ENCODE measurements around the gene ANKRD34A.
"Not testable (repeated sequence)": the region's sequence is repeated elsewhere in the genome, so short reads cannot be mapped to it uniquely, and the experiment has no call there.

The ANKRD34A gene

DNA sequence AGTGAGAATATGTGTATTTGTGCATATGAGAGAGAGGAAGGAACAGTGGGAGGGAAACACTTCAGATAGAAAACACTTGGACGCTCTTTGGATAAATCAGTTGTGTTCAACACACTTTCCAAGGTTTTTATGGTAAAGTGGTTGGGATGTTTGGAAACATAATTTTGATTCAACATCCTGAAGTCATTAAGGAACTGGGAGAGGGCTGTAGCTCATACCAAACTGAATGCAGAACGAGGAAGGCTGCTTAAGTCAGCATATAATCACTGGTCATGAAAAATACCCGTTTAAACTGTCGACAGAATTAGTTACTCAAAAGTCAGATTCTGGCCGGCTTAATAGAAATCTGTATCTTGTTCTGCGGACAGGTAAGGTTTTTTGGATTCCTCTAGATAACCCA, 21.5 kb downstream of the ANKRD34A start:
- DNase-seq: no peak

DNA sequence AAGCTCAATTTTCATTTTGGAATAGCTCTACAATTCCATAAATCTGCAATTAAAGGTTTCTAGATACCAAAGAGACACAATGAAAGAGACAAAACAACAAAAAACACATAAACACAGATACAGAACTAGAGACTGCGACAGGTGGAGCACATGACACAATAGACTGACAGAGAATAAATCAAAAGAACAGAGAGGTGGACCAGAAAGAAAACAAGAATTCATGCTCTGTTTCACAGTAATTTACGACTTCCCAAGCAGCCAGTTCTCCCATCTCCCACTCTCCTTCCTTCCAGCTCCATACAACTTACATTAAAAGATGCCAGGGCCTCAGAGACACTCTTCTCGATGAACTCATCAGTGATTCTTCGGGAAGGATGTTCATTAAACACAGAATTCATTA, 22.0 kb downstream of the ANKRD34A start:
- DNase-seq: no peak

DNA sequence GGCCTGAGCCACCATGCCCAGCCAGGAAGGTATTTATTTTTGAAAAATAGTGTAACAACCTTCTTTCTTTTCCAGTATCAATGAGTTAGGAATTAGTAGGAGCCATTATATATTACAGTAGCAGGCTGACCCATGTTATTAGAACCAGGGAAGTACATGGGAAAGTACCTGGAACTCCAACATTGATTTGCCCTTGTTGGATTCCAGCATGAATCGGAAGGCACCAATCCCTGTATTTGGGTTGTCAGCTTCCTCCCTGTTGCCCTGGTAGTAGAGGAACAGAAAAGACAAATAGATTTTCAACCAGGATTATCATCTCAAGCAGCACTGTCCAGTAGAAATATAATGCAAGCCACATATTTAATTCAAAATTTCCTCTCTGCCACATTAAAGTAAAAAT, 26.9 kb downstream of the ANKRD34A start:
- DNase-seq: no peak

DNA sequence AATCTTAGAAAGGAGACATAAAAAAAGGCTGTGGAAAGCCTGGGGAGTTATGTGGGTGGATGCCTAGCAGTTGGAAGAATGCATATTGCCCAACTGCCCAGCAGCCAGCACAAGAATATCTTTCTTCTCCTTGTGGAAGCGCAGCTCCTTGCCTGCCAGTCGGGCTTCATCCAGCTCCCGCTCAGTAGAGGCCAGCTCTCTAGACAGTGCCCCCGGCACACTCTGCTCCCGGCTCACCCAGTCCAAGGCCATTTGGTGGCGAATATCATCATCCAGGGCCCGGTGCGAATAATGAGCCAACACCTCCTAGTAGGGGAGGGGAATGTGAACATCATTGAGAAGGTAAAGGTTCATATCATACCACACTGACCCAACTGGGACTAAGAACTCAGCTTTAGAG, 28.1 kb downstream of the ANKRD34A start:
- no peak for DNase-seq

DNA sequence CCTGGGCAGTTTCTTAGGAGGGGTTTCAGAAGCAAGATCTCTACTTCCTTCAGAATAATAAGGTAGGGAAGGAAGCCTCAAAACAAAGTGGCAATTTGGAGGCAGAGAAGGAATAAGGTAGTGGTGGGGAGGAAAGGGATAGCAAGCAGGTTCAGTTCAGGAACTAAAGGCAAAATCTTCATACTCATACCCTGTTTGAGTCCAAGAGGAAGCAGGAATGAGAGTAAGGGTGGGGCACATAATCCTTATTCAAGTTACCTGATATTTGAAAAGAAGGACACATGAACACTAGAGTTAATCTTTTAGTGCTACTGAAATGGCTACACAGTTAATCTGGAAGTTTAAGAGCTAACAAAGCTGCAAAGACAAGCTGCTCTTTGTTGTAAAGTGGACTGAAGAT, 28.7 kb downstream of the ANKRD34A start:
- no peak for DNase-seq

DNA sequence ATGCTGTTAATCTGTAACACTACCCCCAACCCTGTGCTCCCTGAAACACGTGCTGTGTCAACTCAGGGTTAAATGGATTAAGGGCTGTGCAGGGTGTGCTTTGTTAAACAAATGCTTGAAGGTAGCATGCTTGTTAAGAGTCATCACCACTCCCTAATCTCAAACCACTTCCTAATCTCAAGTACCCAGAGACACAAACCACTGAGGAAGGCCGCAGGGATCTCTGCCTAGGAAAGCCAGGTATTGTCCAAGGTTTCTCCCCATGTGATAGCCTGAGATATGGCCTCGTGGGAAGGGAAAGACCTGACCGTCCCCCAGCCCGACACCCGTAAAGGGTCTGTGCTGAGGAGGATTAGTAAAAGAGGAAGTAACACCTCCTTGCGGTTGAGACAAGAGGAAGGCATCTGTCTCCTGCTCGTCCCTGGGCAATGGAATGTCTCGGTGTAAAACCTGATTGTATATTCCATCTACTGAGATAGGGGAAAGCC, 31.8 kb downstream of the ANKRD34A start:
- DNase-seq: peak; percentile 36

DNA sequence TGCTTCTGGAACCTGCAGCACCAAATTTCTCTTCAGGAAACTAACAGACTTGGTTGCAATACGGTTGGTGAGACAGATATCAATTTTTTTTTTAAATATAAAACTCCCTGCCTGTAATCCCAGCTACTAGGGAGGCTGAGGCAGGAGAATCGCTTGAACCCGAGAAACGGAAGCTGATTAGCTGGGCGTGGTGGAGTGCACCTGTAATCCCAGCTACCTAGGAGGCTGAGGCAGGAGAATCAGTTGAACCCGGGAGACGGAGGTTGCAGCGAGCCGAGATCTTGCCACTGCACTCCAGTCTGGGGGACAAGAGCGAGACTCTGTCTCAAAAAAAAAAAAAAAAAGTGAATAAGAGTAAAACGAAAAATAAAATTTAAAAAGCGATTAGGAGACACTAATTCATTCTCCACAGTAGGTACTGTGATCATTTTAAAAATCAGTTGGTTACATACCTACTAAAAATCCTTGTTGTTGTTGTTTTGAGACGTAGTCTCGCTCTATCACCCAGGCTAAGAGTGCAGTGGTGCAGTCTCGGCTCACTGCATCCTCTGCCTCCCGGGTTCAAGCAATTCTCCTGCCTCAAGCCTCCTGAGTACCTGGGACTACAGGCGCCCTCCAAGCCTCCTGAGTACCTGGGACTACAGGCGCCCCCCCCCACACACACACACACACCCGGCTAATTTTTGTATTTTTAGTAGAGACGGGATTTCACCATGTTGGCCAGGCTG, 36.3 kb downstream of the ANKRD34A start:
- DNase-seq: no peak

DNA sequence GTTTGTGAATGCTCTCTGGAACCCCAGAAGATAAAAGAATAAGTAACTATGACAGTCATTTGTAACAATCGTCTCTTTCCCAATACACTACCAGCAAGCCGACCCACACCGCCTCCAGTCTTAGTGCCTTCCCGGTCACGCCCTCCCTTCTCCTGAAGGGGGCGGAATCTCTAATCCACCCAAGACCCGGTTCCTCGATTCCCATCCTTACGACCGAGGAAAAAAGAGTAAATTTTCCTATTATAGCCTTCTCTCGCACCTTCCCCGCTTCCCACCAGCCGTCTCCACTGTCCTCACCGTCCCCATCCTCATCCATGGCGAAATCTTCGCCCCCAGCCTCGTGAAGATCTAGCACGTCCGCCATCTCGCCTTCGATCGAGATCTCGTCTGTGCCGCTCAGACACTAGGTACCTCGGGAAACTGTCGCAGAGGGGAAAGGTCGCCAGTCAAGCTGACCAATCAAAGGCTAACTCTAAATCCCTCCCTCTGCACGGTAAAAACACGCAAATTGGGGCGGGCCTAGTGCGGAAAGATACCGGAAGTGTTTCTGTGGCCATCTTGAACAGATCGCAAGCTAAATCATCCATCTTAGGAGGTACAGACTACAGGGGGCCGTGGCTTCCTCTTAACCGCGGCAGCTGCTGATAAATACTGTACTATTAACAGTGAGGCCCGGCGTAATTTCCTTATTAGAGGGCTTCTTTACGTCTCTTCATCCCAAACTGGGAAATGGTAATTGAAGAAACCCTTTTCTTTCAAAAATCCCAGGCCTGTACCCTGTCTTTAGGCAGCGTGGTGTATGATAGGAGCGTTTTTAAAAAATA, 37.1 kb downstream of the ANKRD34A start, which contains the start of gene RBM8A:
RBM8A (minus strand) TSS at position 422 of the 824 bp plus-strand sequence; CDS start at position 364, 58 bp downstream.
- peak; percentile 97 for DNase-seq

DNA sequence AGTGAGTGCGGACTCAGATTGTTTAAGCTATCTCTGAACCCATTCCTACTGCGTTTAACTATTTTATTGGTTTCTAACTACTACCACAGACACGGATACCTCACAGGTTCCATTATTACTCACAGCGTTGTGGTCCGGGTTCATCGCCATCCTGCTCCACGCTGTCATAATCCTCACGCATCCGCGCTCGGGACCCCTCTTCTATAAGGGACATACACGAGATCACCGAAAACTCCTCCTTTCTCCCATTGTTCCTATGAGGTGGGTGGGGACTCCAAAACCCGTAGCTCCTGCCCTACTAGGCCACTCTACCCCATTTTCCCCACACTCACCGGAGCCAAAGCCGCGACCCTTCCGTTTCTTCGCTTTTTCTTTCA, 37.7 kb downstream of the ANKRD34A start:
- DNase-seq: no peak

DNA sequence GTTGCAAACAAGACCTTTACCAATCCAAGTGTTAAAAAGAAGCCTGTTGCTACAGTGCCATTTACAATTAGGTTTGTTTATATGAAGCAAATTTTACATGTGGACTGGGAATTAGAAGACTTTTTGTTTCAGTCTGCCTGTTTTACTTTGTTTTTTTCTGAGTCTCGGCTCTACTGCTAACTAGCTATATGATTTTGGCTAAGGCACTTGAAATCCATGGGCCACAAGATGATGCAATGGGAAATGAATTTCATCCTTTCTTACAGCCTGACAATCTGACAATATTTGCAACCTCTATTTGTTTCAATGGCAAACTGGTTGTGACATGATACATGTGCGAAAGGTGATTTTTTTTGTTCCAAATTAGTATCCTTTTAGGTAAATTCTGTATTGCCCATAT, 42.1 kb downstream of the ANKRD34A start:
- DNase-seq: no peak

DNA sequence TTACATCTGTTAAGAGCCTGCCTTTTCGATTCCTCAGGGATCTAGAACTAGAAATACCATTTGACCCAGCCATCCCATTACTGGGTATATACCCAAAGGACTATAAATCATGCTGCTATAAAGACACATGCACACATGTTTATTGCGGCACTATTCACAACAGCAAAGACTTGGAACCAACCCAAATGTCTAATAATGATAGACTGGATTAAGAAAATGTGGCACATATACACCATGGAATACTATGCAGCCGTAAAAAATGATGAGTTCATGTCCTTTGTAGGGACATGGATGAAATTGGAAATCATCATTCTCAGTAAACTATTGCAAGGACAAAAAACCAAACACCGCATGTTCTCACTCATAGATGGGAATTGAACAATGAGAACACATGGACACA, 44.1 kb downstream of the ANKRD34A start:
- not testable (repeated sequence) for DNase-seq

DNA sequence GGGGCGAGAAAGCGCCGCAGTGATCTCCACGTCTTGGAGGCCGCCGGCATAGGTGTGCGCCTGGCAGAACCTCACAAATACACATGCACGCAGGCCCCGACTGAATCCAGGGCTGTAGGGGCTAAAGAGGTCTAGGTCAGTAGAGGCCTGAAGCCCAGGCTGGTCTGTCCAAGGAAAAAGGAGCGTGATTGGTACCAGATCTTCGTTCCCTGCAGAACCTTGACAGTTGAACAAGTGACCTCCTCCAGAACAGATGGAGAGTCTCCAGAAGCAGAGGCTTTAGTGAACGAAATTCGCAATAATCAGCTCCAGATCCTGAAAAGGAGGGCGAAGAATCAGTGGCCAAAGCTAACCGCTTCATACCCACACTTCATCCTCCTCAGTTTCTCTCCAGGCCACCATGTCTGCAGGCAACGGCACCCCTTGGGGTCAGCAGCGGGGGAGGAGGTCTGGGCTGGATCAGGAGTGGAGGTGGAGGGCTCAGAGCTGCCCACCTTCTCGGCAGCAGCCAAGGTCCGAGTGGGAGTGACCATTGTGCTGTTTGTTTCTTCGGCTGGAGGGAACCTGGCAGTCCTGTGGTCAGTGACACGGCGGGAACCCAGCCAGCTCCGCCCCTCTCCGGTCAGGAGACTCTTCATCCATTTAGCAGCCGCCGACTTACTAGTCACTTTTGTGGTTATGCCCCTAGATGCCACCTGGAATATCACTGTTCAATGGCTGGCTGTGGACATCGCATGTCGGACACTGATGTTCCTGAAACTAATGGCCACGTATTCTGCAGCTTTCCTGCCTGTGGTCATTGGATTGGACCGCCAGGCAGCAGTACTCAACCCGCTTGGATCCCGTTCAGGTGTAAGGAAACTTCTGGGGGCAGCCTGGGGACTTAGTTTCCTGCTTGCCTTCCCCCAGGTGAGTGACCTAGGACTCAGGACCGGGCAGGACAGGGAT, 45.1 kb downstream of the ANKRD34A start:
- DNase-seq: no peak

DNA sequence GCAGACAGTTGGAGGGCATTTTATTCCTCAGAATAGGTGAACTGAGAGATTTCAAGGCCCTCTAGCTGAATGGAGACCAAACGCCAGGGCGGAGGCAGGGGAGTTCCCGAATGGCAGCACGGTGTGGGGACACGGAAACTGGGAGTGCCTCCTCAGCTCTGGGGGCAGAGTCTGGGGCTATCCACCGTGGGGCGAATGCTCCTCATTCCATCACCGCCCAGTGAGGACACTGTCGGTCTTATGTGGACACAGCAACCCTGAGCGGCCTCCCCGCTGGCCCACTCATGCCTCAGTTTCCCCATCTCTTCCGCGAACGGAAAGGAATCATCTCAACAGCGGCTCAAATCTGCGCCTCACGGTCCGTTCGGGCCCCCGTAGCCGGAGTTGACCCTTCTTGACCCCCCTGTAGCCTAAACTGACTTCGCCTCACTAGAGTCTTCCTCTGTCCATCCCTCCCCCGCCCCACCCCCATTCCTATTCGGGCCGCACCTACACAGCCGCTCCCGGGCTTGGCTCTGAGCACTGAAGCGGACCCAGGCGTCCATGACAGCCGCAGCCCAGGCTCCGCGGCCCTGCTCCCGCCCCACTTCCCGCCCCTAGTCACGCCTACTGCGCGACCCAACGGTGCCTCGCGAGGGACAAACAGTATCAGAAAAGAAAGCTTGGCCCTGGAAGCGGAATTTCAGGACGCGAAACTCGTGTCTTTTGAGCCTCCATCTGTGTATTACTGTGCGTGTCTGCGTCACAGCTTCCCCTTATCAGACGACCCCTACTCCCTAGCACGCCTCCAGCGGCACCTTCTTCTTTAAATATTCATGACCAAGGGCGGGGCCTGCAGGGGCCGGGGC, 46.0 kb downstream of the ANKRD34A start, which contains the start of gene PEX11B:
PEX11B (minus strand) TSS at position 574 of the 848 bp plus-strand sequence; CDS start at position 545, 29 bp downstream.
- DNase-seq: peak; percentile 95

DNA sequence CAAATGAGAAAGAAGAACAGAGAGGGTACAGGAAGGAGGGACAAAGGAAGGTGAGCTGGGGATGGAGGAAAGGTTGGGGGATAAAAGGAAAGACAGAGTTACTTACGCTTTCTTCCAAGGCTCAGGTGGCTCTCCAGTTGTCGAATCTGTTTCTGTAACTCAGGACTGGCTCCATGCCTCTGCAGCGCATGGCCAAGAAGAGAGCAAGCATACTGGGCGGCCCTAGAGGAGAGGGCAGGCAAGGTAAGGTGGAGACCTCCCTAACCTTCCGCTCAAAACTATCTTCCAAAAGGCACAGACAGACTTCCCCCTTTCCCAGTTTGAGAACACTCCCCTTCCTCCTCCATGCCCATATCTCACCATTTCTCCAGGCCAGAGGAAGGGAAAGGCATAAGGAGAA, 46.8 kb downstream of the ANKRD34A start:
- DNase-seq: no peak

DNA sequence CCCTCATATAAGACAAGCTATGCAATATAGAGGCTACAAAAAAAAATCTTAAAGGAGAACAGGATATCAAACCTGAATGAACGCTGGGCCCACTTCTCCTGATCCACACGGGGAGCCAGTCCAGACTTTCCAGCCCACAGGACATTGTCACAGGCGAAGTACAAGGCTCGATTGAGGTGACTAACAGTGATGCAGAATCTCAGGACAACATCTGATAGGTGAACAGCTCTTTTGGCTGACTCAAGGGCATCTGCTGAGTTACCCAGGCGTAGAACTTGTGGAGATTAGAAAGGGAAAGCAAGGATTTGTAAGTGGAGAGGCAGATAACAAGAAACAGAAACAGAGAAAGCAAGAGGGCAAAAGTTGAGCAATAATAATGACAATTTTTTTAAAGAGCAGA, 47.6 kb downstream of the ANKRD34A start:
- no peak for DNase-seq

DNA sequence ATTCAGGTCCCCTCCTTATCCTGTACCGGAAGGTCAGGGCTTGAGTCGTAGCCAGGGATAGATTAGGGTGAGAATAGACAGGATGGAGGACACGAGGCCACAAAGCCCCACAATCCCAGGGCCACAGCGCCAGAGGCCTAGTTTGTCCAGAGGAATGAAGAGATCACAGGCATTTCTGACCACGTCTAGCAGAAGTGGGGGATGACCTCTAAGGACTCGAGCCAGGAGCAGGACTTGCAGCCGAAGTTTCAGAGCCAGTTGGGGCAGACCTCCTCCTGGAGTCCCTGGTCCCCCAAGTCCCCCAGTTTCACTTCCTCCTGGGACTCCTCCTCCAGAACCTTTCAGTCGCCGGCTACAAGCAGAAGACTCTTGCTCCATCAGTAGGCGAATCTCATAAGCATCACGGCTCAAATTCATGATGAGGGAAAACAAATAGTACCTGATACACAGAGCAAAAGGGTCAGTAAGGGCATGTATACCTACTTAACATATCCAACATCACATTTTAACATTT, 52.2 kb downstream of the ANKRD34A start:
- DNase-seq: no peak

All from KG1 (cell line).